Nephron progenitor cell (in vitro differentiated cells): ENCODE results near the gene GOLGA8B.
"Not testable (repeated sequence)": the region's sequence is repeated elsewhere in the genome, so short reads cannot be mapped to it uniquely, and the experiment has no call there.

Source experiments
- DNase-seq: peaks from one replicate; pipeline ENCODE4 v3.0.0; 2021
- H3K27ac Mint-ChIP-seq: 2 replicates; pipeline ENCODE4 v1.8.0; 2021; ENCODE audit warnings: mild to moderate bottlenecking, moderate library complexity, mixed read lengths
- H3K27me3 Mint-ChIP-seq: 2 replicates; pipeline ENCODE4 v1.8.0; 2021; ENCODE audit warnings: mild to moderate bottlenecking, low read depth, mixed read lengths; ENCODE audit not compliant: poor library complexity
- H3K36me3 Mint-ChIP-seq: 2 replicates; pipeline ENCODE4 v1.8.0; 2021; ENCODE audit warnings: low read depth, mixed read lengths
- H3K4me1 Mint-ChIP-seq: 2 replicates; pipeline ENCODE4 v1.8.0; 2021; ENCODE audit warnings: mixed read lengths
- H3K4me3 Mint-ChIP-seq: 2 replicates; pipeline ENCODE4 v1.8.0; 2021; ENCODE audit warnings: mild to moderate bottlenecking, moderate library complexity, mixed read lengths
- H3K9me3 Mint-ChIP-seq: 2 replicates; pipeline ENCODE4 v1.8.0; 2021; ENCODE audit warnings: mild to moderate bottlenecking, moderate library complexity, mixed read lengths
- TF ChIP-seq, protein P1 (sequence below): fragments of 200-600 bp; sonication (generic); IDR thresholded peaks from 2 replicates; pipeline ENCODE4 v1.5.0; 2021; ENCODE audit warnings: antibody characterized with exemption

Gene GOLGA8B

DNA sequence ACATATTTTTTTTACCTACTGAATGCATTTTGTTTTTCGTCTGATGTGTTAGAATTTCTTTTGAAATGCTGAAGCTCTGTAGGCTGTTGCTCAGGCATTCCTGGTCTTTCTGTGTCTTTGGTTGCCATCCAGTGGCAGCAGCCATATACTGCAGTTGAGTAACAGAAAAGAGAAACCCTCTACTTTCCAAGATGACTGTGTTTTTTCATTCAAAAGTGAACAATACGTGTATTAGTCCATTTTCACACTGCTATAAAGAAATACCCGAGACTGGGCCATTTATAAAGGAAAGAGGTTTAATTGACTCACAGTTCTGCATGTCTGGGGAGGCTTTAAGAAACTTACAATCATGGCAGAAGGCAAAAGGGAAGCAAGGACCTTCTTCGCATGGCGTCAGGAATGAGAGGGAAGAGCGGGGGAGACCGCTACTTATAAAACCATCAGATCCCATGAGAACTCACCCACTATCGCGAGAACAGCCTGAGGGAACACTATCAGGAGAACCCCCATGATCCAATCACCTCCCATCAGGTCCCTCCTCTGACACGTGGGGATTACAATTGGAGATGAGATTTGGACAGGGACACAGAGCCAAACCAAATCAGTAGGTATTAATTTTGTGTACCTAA, 4.7 kb upstream of the GOLGA8B start:
- H3K36me3 Mint-ChIP-seq = no peaks in the 10 kb centered on the region
- TF ChIP-seq, protein P1, sequence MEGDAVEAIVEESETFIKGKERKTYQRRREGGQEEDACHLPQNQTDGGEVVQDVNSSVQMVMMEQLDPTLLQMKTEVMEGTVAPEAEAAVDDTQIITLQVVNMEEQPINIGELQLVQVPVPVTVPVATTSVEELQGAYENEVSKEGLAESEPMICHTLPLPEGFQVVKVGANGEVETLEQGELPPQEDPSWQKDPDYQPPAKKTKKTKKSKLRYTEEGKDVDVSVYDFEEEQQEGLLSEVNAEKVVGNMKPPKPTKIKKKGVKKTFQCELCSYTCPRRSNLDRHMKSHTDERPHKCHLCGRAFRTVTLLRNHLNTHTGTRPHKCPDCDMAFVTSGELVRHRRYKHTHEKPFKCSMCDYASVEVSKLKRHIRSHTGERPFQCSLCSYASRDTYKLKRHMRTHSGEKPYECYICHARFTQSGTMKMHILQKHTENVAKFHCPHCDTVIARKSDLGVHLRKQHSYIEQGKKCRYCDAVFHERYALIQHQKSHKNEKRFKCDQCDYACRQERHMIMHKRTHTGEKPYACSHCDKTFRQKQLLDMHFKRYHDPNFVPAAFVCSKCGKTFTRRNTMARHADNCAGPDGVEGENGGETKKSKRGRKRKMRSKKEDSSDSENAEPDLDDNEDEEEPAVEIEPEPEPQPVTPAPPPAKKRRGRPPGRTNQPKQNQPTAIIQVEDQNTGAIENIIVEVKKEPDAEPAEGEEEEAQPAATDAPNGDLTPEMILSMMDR = peak; percentile 72
- H3K9me3 Mint-ChIP-seq = no peaks in the 10 kb centered on the region
- H3K4me3 Mint-ChIP-seq = peak overlapping the region; percentile 80
- peaks cover 20% of the 10 kb centered on the region for H3K4me1 Mint-ChIP-seq
- peaks cover 20% of the 10 kb centered on the region for H3K27me3 Mint-ChIP-seq
- DNase-seq = peak; percentile 52
- peak overlapping the region; percentile 34 for H3K27ac Mint-ChIP-seq

DNA sequence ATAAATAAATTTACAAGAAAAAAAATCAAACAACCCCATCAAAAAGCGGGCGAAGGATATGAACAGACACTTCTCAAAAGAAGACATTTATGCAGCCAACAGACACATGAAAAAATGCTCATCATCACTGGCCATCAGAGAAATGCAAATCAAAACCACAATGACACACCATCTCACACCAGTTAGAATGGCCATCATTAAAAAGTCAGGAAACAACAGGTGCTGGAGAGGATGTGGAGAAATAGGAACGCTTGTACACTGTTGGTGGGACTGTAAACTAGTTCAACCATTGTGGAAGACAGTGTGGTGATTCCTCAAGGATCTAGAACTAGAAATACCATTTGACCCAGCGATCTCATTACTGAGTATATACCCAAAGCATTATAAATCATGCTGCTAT, 2.5 kb upstream of the GOLGA8B start:
- not testable (repeated sequence) for H3K27ac Mint-ChIP-seq, H3K36me3 Mint-ChIP-seq, H3K9me3 Mint-ChIP-seq, H3K4me3 Mint-ChIP-seq, DNase-seq
- H3K27me3 Mint-ChIP-seq = peaks cover 11% of the 10 kb centered on the region
- H3K4me1 Mint-ChIP-seq = peaks cover 33% of the 10 kb centered on the region

DNA sequence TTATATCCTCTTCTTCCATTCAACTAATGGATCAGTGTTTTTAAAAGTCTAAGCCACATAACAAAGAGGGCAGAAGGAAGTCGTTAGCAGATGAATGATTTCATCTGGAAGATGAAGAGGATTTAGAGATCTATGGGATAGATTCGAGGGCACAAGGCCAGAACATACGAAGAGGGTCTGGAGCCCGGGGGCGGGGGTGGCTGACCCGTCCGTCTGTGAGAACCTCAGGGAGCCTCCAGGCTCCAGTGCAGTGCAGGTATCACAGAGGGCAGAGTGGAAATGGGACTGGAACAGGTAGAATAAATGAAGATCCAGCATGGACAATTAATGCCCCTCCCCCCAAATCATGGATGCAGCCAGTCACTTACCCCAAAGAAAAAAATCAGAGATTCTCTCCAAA, 1.5 kb upstream of the GOLGA8B start:
- Mint-ChIP-seq H3K27ac (no peak overlapping the region), H3K36me3 (no peaks in the 10 kb centered on the region), H3K27me3 (peaks cover 11% of the 10 kb centered on the region), H3K4me1 (peaks cover 34% of the 10 kb centered on the region), H3K4me3 (peak overlapping the region; percentile 86), H3K9me3 (no peaks in the 10 kb centered on the region)
- no peak for DNase-seq
- TF ChIP-seq, protein P1 = no peak

DNA sequence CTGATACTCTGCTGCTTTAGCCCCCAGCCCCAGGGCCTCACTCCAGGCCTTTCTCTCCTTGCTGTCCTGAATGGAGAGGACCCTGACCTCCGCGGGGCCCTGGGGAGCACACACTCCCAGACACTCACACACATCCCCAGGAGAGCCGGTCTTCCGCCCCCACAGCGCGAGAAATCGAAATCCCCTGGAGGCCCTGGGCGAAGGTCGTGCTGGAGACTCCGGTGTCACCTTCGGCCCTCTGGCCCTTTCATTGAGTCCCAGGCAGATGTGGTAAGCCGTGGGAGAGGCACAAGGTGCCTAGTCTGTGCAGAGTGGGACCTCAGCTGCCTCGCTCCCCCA, 848 bp upstream of the GOLGA8B start:
- Mint-ChIP-seq H3K36me3 (no peaks in the 10 kb centered on the region), H3K4me3 (peak overlapping the region; percentile 86), H3K4me1 (peaks cover 40% of the 10 kb centered on the region), H3K27ac (no peak overlapping the region), H3K27me3 (peaks cover 13% of the 10 kb centered on the region), H3K9me3 (no peaks in the 10 kb centered on the region)
- peak; percentile 20 for DNase-seq
- TF ChIP-seq, protein P1 = no peak

DNA sequence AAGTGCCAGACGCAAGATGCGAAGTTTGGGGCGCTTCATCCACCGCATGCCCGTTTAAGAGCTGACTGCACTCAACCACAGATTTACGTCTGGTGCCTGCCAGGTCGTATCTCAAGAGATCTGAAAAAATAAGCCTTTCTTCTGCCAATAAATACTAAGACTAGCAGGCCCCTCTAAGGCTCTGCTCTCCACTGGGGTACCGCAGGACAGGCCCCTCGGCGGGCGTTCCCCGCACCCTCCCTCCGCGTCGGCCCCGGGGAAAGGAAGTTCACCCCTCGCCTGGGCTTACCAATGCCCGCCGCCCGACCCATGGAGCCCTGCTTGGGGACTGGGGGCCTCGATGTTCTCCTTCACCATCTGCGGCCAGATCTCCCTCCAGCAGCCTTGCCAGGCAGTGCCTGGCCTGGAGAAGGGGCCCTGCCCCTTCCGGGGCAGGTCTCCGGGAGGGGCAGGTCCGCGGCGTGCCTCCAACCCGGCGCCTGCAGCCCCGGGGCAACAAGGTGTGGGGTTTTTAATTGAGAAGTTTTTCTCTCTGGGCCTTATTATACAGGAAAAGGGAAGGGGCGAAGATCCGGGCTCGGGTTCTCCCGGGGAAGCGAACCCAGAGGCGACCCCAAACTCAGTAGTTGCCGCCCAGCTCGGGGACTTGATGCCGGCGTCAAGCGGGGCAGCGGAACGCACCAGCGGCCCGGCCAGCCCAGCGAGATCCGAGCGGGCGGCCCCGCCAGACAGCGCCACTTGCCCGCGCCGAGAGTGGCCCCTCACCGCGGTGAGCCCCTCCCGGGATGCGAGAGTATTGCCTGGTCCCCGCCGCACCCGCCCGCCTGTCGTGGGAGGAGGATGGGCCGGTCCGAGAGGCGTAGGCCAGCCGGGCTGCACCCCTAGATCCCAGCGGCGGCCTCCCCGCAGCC, 735 bp downstream of the GOLGA8B start:
- TF ChIP-seq, protein P1 = no peak
- H3K4me1 Mint-ChIP-seq = peaks cover 47% of the 10 kb centered on the region
- peak; percentile 53 for DNase-seq
- H3K36me3 Mint-ChIP-seq = no peaks in the 10 kb centered on the region
- peak overlapping the region; percentile 85 for H3K4me3 Mint-ChIP-seq
- no peak overlapping the region for H3K27ac Mint-ChIP-seq
- H3K9me3 Mint-ChIP-seq = no peaks in the 10 kb centered on the region
- H3K27me3 Mint-ChIP-seq = peaks cover 18% of the 10 kb centered on the region

DNA sequence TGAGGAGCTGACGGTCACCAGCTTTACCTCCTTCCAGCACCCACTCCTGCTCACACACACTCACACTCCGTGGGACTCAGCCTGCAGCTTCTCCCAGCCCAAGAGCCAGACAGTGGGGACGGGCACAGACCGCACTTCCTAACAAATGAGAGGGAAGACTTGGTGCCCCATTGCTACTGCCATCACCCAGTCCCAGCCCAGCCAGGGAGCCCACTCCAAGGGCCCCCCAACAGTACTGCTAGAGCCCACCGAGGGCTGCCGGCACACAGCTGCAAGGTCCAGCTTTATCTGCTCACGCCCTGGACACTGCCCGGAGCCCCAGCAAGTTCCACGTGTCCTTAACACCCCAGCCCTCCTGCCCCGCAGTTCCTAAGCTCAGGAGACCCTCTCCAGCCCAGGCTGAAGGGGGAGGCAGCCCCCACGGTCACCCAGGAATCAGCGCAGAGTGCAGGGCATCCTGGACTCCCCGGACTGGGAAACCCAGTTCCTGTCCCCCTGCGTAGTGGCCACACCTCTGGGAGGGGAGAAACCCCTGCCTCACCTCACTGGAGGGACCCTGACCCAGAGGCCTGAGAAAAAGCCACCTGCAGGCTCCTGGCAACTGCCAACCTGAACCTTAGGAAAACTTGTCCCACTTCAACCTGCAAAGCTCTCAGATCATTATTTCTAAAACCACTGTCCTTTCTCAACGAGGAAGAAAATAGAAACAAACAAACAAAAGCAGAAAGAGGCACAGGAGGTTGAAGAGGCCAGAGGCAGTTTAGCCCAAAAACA, 1.6 kb downstream of the GOLGA8B start:
- H3K27ac Mint-ChIP-seq = peak overlapping the region; percentile 39
- H3K27me3 Mint-ChIP-seq = peaks cover 18% of the 10 kb centered on the region
- H3K4me3 Mint-ChIP-seq = peak overlapping the region; percentile 85
- H3K36me3 Mint-ChIP-seq, H3K9me3 Mint-ChIP-seq, DNase-seq: not testable (repeated sequence)
- peaks cover 46% of the 10 kb centered on the region for H3K4me1 Mint-ChIP-seq
